ENCODE results near the gene PROC.

The PROC gene

DNA sequence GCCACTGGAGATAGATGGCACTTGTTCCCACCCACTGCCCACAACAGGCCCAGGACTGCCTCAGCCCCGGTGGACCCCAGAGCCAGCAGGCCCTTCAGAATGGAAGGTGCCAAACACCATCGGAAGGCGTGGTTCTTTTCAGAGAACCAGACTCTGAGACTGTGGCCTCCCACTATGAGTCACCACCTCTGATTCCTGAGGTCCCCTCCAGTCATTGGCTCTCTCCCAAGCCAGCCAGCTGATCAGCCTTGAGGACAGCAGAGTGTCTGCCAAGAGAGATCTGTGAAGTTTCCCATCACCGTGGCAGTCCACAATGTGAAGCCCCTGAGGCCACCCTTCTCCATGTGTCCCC is 20.0 kb upstream of the PROC start:
- H3K36me3 ChIP-seq (ENCODE audit: insufficient read depth, low read length): no peaks in the 10 kb centered on the region
- peaks cover 12% of the 10 kb centered on the region for H3K4me1 ChIP-seq (ENCODE audit: control insufficient read depth, insufficient read depth, low read length)
- no peak overlapping the region for H3K4me3 ChIP-seq (ENCODE audit: low read length)
- no peak overlapping the region for H3K9ac ChIP-seq (ENCODE audit: low read depth, low read length)
- H3K9me3 ChIP-seq (replicated peaks; ENCODE audit: low read length): no peaks in the 10 kb centered on the region
- peak overlapping the region; percentile 55 for H3K4me2 ChIP-seq (ENCODE audit: low read length)
- H3K27me3 ChIP-seq (ENCODE audit: control insufficient read depth, insufficient read depth, low read length): no peaks in the 10 kb centered on the region

DNA sequence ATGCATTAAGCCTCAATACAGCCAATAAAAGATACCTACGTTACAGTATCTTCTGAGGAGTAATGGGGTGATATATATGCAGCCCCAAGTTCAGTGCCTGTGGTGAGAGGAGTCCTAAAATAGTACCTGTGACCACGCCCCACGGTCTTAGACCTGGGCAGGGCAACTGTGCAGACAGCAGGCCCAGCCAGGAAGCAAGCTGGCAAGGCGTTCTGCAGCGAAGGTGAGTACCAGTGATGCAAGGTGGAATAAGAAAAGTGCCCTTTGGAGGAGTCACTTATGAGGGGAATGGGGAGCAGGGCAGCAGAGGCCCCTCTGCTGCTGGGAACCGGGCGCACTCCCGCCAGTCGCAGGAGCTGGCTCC is 17.7 kb upstream of the PROC start:
- H3K27me3 ChIP-seq (ENCODE audit: control insufficient read depth, insufficient read depth, low read length): no peaks in the 10 kb centered on the region
- no peak overlapping the region for H3K9ac ChIP-seq (ENCODE audit: low read depth, low read length)
- H3K4me1 ChIP-seq (ENCODE audit: control insufficient read depth, insufficient read depth, low read length): peaks cover 17% of the 10 kb centered on the region
- H3K36me3 ChIP-seq (ENCODE audit: insufficient read depth, low read length): no peaks in the 10 kb centered on the region
- H3K9me3 ChIP-seq (replicated peaks; ENCODE audit: low read length): no peaks in the 10 kb centered on the region
- no peak overlapping the region for H3K4me2 ChIP-seq (ENCODE audit: low read length)
- no peak overlapping the region for H3K4me3 ChIP-seq (ENCODE audit: low read length)

DNA sequence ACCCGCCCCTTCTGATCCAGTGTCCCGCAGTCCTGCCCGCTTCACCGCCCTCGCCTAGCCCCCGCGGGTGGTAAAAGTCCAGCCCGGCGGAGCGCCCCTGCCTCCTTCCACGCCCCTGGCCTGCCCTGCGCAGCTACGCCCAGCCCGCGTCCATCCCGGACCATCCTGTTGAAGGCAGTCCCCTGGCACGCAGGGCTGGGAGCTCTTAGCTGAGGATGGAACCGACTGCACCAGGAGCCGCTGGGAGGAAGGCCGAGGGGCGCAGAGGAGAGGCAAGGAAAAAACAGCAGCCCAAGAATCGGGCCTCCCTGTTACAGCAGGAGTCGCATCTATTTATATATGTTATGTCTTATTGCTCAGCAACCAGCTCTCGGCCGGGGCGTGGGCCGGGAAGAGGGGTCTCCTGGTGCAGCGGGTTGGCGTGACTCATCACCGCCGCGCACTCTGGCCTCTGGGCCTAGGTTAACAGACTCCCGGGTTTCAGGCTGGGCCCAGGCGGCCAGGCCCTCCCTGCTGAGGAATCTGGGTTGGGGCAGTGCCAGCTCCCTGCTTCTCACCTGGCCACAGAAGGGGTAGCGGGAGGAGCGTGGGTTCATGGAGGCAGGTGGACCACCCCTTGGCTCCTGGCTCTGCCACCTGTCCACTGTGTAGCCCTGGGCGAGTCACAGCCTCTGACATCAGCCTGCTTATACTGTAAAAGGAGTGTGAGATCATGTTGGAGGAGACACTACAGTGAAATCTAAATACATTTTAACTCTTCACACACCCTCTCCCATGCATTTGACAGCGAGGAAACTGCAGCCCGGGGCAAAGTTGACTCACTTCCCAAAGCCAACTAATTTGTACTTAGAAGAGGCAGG is 17.1 kb upstream of the PROC start:
- Histone ChIP-seq H3K4me1 (ENCODE audit: control insufficient read depth, insufficient read depth, low read length) (peaks cover 17% of the 10 kb centered on the region), H3K27me3 (ENCODE audit: control insufficient read depth, insufficient read depth, low read length) (no peaks in the 10 kb centered on the region), H3K36me3 (ENCODE audit: insufficient read depth, low read length) (no peaks in the 10 kb centered on the region), H3K4me3 (ENCODE audit: low read length) (no peak overlapping the region), H3K9ac (ENCODE audit: low read depth, low read length) (no peak overlapping the region), H3K9me3 (replicated peaks; ENCODE audit: low read length) (no peaks in the 10 kb centered on the region), H3K4me2 (ENCODE audit: low read length) (no peak overlapping the region)

DNA sequence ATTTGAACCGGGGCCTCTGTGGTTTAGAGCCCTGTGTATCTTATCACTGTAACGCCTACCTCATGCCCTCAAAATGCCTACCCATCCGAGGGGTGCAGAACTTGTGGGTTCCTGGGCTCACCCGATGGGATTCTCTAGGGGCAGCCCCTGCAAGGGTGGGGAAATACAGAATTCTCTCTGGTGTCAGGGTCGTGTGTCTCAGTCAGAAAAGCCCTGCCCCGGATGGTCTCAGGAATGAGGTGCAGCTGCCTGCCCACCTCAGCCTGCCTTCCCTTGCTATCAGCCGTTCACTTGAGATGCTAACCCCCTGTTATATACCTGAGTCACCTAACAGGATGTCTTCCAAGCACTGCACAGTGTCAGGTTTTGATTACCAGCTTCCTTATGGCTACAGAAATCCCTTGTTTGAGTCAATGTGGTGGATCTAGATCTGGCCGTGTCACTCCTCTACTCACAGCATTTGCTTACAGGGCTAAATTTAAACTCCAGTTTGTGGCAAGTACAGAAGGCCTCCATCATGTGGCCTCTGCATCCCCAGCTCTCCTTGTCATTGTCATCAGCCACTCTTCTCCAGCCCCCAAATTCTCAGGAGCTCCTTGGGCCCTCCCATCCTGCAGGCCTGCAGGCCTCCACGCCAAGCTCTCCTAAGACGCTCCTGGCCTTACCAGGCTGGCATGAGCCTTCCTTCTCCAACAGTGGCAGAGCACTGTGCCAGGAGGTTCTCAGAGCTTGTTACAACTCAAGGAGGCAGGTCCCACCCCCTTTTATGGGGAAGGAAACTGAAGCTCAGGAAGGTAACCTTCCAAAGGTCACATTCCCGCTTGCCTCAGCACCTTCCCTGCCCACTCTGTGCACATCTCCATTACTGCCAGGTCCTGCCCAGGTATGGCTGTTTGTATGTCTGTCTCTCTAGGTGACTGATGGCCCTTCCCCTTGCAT is 16.2 kb upstream of the PROC start:
- Histone ChIP-seq H3K4me1 (ENCODE audit: control insufficient read depth, insufficient read depth, low read length) (peaks cover 23% of the 10 kb centered on the region), H3K4me3 (ENCODE audit: low read length) (no peak overlapping the region), H3K27me3 (ENCODE audit: control insufficient read depth, insufficient read depth, low read length) (no peaks in the 10 kb centered on the region), H3K4me2 (ENCODE audit: low read length) (no peak overlapping the region), H3K9me3 (replicated peaks; ENCODE audit: low read length) (no peaks in the 10 kb centered on the region), H3K9ac (ENCODE audit: low read depth, low read length) (no peak overlapping the region), H3K36me3 (ENCODE audit: insufficient read depth, low read length) (no peaks in the 10 kb centered on the region)

DNA sequence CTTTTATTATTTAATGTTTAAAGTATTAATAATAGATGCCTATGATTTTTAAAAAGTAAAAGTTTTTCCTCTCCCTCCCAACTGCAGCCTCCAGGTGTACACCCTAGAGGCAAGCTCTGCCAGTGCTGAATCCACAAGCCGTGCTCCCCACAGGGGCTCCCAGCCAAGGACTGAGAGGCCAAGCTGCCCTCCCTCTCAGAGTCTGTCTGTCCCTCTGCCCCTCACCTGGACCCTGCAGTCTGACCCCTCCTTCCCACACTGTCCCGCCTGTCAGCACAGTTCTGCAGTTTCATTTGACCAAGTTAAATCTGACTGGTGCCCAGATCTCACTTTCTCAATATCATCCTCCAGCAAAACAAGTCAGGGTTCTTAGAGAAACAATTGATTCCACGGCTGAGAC is 14.8 kb upstream of the PROC start:
- Histone ChIP-seq H3K36me3 (ENCODE audit: insufficient read depth, low read length) (no peaks in the 10 kb centered on the region), H3K4me1 (ENCODE audit: control insufficient read depth, insufficient read depth, low read length) (peaks cover 22% of the 10 kb centered on the region), H3K4me3 (ENCODE audit: low read length) (no peak overlapping the region), H3K9ac (ENCODE audit: low read depth, low read length) (no peak overlapping the region), H3K4me2 (ENCODE audit: low read length) (no peak overlapping the region), H3K9me3 (replicated peaks; ENCODE audit: low read length) (no peaks in the 10 kb centered on the region), H3K27me3 (ENCODE audit: control insufficient read depth, insufficient read depth, low read length) (no peaks in the 10 kb centered on the region)

DNA sequence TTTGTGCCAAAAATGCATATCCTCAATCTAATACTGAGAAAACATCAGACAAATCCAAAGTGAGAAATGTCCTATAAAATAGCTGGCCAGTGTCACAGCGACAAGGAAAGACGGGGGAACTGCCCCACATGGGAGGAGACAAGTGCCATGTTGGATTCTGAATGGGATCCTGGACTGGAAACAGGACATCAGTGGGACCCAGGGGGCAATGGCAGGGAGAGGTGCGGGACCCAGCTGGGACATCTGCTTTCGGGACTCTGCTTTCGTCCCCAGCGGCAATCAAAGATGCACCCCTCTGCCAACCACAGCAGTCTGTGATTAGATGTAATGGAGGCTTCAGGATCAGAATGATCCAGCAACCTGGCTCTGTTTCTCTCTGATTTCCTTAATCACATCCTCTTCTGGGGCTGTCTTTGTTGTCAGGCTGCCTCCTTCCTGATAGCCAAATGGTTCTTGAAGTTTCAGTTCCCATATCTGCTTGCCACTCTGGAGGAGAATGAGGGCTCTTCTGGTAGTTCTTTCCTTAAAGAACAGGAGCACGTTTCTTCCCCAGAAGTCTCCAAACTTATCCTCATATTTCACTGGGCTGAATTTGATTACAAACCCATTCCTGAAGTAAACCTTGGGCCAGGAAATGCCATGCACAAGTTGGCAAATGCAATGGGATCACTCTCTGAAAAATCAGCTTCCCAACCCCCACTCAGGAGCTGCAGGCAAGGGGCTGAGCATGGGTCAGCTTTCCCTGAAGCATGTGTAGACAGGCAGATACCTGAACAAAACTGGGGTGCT is 13.6 kb upstream of the PROC start:
- no peaks in the 10 kb centered on the region for H3K36me3 ChIP-seq (ENCODE audit: insufficient read depth, low read length)
- no peaks in the 10 kb centered on the region for H3K9me3 ChIP-seq (replicated peaks; ENCODE audit: low read length)
- H3K4me3 ChIP-seq (ENCODE audit: low read length): no peak overlapping the region

DNA sequence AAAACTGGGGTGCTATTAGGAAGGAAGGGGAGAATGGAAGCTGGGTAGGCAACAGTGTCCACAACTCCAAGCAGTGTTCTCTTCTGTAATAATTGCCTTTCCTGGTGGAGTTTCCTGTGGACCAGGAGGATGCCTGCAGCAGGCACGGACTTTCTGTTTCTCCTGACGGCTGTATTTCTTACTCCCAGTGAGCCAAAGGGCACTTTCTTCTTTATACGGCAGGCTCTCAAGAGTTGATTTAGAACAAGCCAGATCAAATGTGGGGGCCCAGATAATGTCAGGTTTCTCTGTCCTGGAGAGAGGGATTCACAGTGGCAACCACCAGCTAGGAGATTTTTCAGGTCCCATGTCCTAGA is 13.0 kb upstream of the PROC start:
- H3K4me1 ChIP-seq (ENCODE audit: control insufficient read depth, insufficient read depth, low read length): peaks cover 34% of the 10 kb centered on the region
- H3K4me3 ChIP-seq (ENCODE audit: low read length): no peak overlapping the region
- H3K27me3 ChIP-seq (ENCODE audit: control insufficient read depth, insufficient read depth, low read length): no peaks in the 10 kb centered on the region
- no peak overlapping the region for H3K9ac ChIP-seq (ENCODE audit: low read depth, low read length)
- no peak overlapping the region for H3K4me2 ChIP-seq (ENCODE audit: low read length)
- no peaks in the 10 kb centered on the region for H3K9me3 ChIP-seq (replicated peaks; ENCODE audit: low read length)
- H3K36me3 ChIP-seq (ENCODE audit: insufficient read depth, low read length): no peaks in the 10 kb centered on the region

More for the DNA sequence above, 13.6 kb upstream of the PROC start:
- Histone ChIP-seq H3K4me1 (ENCODE audit: control insufficient read depth, insufficient read depth, low read length) (peaks cover 28% of the 10 kb centered on the region), H3K4me2 (ENCODE audit: low read length) (no peak overlapping the region), H3K9ac (ENCODE audit: low read depth, low read length) (no peak overlapping the region), H3K27me3 (ENCODE audit: control insufficient read depth, insufficient read depth, low read length) (no peaks in the 10 kb centered on the region)

DNA sequence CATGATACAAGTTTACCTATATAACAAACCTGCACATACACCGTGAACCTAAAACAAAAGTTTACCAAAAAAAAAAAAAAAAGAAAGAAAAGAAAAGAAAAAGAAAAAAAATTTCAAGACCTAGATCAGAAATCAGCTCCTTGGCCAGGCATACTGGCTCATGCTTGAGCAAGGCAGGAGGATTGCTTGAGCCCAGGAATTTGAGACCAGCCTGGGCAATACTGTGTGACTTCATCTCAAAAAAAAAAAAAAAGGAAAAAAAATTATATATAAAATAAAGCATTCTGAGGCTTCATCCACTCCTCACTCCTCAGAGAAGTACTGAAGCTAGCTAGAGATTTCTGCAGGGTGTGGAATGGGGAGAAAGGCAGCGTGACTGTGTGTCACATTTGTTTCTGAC is 11.8 kb upstream of the PROC start:
- no peak overlapping the region for H3K9ac ChIP-seq (ENCODE audit: low read depth, low read length)
- peaks cover 46% of the 10 kb centered on the region for H3K4me1 ChIP-seq (ENCODE audit: control insufficient read depth, insufficient read depth, low read length)

DNA sequence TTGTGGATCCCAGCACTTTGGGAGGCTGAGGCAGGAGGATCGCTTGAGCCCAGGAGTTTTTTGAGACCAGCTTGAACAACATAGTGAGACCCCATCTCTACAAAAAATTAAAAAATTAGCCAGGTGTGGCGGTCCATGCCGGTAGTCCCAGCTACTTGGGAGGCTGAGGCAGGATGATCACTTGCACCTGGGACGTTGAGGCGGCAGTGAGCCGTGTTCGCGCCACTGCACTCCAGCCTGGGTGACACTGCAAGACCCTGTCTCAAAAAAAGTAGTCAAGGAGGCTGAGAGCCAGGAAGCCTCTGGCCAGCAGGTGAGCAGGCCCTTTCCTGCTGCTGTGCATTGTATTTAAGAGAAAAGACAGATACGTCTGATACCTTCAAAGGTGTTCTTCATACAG is 11.1 kb upstream of the PROC start:
- Histone ChIP-seq H3K36me3 (ENCODE audit: insufficient read depth, low read length) (no peaks in the 10 kb centered on the region), H3K4me3 (ENCODE audit: low read length) (no peak overlapping the region), H3K9ac (ENCODE audit: low read depth, low read length) (no peak overlapping the region), H3K4me2 (ENCODE audit: low read length) (no peak overlapping the region), H3K4me1 (ENCODE audit: control insufficient read depth, insufficient read depth, low read length) (peaks cover 52% of the 10 kb centered on the region), H3K9me3 (replicated peaks; ENCODE audit: low read length) (no peaks in the 10 kb centered on the region), H3K27me3 (ENCODE audit: control insufficient read depth, insufficient read depth, low read length) (no peaks in the 10 kb centered on the region)

More for the DNA sequence above, 11.8 kb upstream of the PROC start:
- no peaks in the 10 kb centered on the region for H3K36me3 ChIP-seq (ENCODE audit: insufficient read depth, low read length)
- no peaks in the 10 kb centered on the region for H3K27me3 ChIP-seq (ENCODE audit: control insufficient read depth, insufficient read depth, low read length)
- no peak overlapping the region for H3K4me2 ChIP-seq (ENCODE audit: low read length)
- no peaks in the 10 kb centered on the region for H3K9me3 ChIP-seq (replicated peaks; ENCODE audit: low read length)
- H3K4me3 ChIP-seq (ENCODE audit: low read length): no peak overlapping the region

DNA sequence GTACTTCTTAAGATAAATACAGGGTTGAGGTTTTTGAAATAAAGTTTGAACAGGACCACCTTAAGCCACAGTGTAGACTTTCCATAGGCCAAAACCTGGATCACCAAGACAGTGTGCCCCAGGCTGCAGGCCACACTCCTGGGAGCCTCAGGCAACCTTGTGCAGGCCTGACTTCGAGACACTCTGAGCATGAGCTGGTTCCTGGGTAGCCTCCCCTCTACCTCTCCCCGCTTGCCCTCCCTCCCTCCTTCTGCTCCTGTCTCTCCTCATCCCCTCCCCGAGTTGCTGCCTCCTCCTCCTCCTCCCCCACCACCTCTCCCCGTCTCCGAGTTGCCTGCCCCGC is 10.6 kb upstream of the PROC start:
- H3K36me3 ChIP-seq (ENCODE audit: insufficient read depth, low read length): no peaks in the 10 kb centered on the region
- no peaks in the 10 kb centered on the region for H3K9me3 ChIP-seq (replicated peaks; ENCODE audit: low read length)
- H3K4me3 ChIP-seq (ENCODE audit: low read length): no peak overlapping the region
- peaks cover 57% of the 10 kb centered on the region for H3K4me1 ChIP-seq (ENCODE audit: control insufficient read depth, insufficient read depth, low read length)
- no peaks in the 10 kb centered on the region for H3K27me3 ChIP-seq (ENCODE audit: control insufficient read depth, insufficient read depth, low read length)
- H3K9ac ChIP-seq (ENCODE audit: low read depth, low read length): no peak overlapping the region
- no peak overlapping the region for H3K4me2 ChIP-seq (ENCODE audit: low read length)

DNA sequence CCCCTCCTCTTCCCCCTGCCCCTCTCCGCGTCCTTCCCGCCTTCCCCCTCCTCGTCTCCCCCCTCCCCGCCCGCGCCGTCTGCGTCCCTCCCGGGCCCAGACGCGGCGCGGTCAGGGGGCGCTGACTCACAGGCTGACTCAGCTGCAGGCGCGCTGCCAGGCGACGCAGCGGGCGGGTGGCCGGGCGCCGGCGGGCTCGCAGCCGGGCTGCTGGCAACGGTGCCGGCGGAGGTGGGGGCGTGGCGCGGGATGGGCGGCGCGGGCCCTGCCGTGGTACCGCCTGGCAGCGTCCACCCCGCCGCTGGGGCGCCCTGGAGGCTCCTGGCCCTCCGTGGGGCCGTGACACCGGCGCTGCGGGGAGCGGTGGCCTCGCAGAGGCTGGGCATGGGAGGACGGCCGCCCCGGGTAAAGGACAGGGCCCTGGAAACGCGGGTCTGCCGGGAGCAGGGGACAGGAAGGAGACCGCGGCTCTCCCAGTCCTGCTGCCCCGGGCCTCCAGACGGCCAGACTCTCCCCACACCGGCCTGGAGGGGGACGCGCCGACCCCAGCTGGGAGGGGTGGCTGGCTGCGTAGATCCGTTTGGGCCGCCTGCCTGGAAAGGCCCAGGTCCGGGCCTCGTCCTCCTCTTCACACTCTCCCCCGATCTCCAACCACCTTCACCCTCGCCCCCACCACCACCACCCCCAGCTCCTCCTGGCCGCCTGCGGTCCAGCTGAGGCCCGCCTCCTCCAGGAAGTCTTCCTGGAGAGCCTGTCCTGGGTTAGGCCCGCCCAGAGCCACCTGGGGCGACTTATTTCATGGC is 10.0 kb upstream of the PROC start:
- Histone ChIP-seq H3K4me1 (ENCODE audit: control insufficient read depth, insufficient read depth, low read length) (peaks cover 62% of the 10 kb centered on the region), H3K9me3 (replicated peaks; ENCODE audit: low read length) (no peaks in the 10 kb centered on the region), H3K4me3 (ENCODE audit: low read length) (peak overlapping the region; percentile 62), H3K36me3 (ENCODE audit: insufficient read depth, low read length) (no peaks in the 10 kb centered on the region), H3K27me3 (ENCODE audit: control insufficient read depth, insufficient read depth, low read length) (no peaks in the 10 kb centered on the region), H3K9ac (ENCODE audit: low read depth, low read length) (peak overlapping the region; percentile 79), H3K4me2 (ENCODE audit: low read length) (peak overlapping the region; percentile 73)
